SK-N-SH (cell line): ENCODE measurements around the gene CEACAM8. TPM values are rescaled to one million over a fixed set of nuclear protein-coding genes. Genes with fewer than 3 reads are reported as not detected.

Source experiments
- CTCF ChIA-PET: fragments of 300-600, 350-600 bp; formaldehyde crosslinking; extraction: SDS; loops from one replicate; lab custom pipeline; 2021; lab: Yijun Ruan, JAX
- POLR2A ChIA-PET: fragments of 350-600 bp; sonication (Branson Sonifier 250); formaldehyde crosslinking; extraction: SDS; loops from one replicate; lab custom pipeline; 2020; ENCODE audit warnings: antibody characterized with exemption, inconsistent platforms; lab: Yijun Ruan, JAX
- DNase-seq: peaks from one replicate; pipeline ENCODE4 v3.0.0; 2012
- H2AFZ ChIP-seq: fragments of 200-600 bp; sonication (generic); 2 replicates; pipeline ENCODE4 v1.8.1; 2016; ENCODE audit warnings: antibody characterized with exemption, mild to moderate bottlenecking, low read depth
- H3F3A ChIP-seq: fragments of 200-600 bp; sonication (generic); replicated peaks from 2 replicates; pipeline ENCODE3; 2016; ENCODE audit warnings: antibody characterized with exemption, mild to moderate bottlenecking; ENCODE audit not compliant: insufficient read depth
- H3K27ac ChIP-seq, 2 experiments: fragments of 200-500 bp in 1 of 2; fragments of 200-600 bp in 1 of 2; sonication (Bioruptor generic) in 1 of 2; sonication (generic), shearing (Covaris generic) in 1 of 2; 2 replicates each; pipeline versions ENCODE4 v1.5.1 to v1.6.1; 2014 to 2016; ENCODE audit warnings: low read depth in 2 of 2, inconsistent platforms in 1 of 2, low read length in 1 of 2, mild to moderate bottlenecking in 1 of 2, mixed read lengths in 1 of 2
- H3K27me3 ChIP-seq: fragments of 200-600 bp; sonication (generic), shearing (Covaris generic); 2 replicates; pipeline ENCODE4 v1.6.1; 2016; ENCODE audit warnings: mixed run types; ENCODE audit not compliant: insufficient read depth
- H3K36me3 ChIP-seq, 2 experiments: fragments of 200-500 bp in 1 of 2; fragments of 200-600 bp in 1 of 2; sonication (Bioruptor generic) in 1 of 2; sonication (generic) in 1 of 2; replicated peaks in 1 of 2; 2 replicates each; pipeline versions ENCODE3 to v1.5.1; 2014 to 2016; ENCODE audit warnings: low read length in 1 of 2, mild to moderate bottlenecking in 1 of 2; ENCODE audit not compliant: insufficient read depth in 2 of 2, control insufficient read depth in 1 of 2
- H3K4me1 ChIP-seq, 2 experiments: fragments of 200-500 bp in 1 of 2; fragments of 200-600 bp in 1 of 2; sonication (Bioruptor generic) in 1 of 2; sonication (generic), shearing (Covaris generic) in 1 of 2; 2 replicates each; pipeline versions ENCODE4 v1.5.1 to v1.6.1; 2014 to 2016; ENCODE audit warnings: low read depth in 1 of 2, low read length in 1 of 2, mixed run types in 1 of 2; ENCODE audit not compliant: insufficient read depth in 2 of 2, control insufficient read depth in 1 of 2
- H3K4me2 ChIP-seq: fragments of 200-600 bp; sonication (generic), shearing (Covaris generic); 2 replicates; pipeline ENCODE4 v1.6.1; 2017; ENCODE audit warnings: mixed run types
- H3K4me3 ChIP-seq, 2 experiments: fragments of 200-500 bp in 1 of 2; fragments of 200-600 bp in 1 of 2; sonication (Bioruptor generic) in 1 of 2; sonication (generic), shearing (Covaris generic) in 1 of 2; 2 replicates each; pipeline versions ENCODE4 v1.5.1 to v1.8.1; 2014 to 2016; ENCODE audit warnings: low read depth in 2 of 2, inconsistent platforms in 1 of 2, low read length in 1 of 2, mild to moderate bottlenecking in 1 of 2, mixed read lengths in 1 of 2, moderate library complexity in 1 of 2
- H3K79me2 ChIP-seq: fragments of 200-600 bp; sonication (generic); 2 replicates; pipeline ENCODE4 v1.8.1; 2017; ENCODE audit warnings: mild to moderate bottlenecking; ENCODE audit not compliant: insufficient read depth
- H3K9ac ChIP-seq: fragments of 200-600 bp; sonication (generic); 2 replicates; pipeline ENCODE4 v1.6.1; 2017; ENCODE audit warnings: mixed run types
- H3K9me2 ChIP-seq: fragments of 200-600 bp; sonication (generic); 2 replicates; pipeline ENCODE4 v1.6.1; 2017; ENCODE audit warnings: mixed run types
- H3K9me3 ChIP-seq: fragments of 200-600 bp; sonication (generic); 2 replicates; pipeline ENCODE4 v1.6.1; 2017; ENCODE audit warnings: mixed run types, mild to moderate bottlenecking, moderate library complexity
- H4K20me1 ChIP-seq: fragments of 200-600 bp; sonication (generic); 2 replicates; pipeline ENCODE4 v1.6.1; 2017; ENCODE audit warnings: mild to moderate bottlenecking, mixed run types; ENCODE audit not compliant: insufficient read depth
- EP300 ChIP-seq, 2 experiments: IDR thresholded peaks; 2 replicates each; pipeline versions ENCODE4 v1.4.0 to v1.6.1; 2012; ENCODE audit warnings: borderline replicate concordance in 1 of 2, low read depth in 1 of 2, low read length in 1 of 2
- EZH2phosphoT487 ChIP-seq: fragments of 200-600 bp; sonication (generic); IDR thresholded peaks from 2 replicates; pipeline ENCODE4 v1.6.1; 2017; ENCODE audit warnings: low read depth, mixed run types, mild to moderate bottlenecking, antibody characterized with exemption, moderate library complexity, borderline replicate concordance
- FOSL2 ChIP-seq: IDR thresholded peaks from 2 replicates; pipeline ENCODE4 v1.4.0; 2012; ENCODE audit warnings: low read depth, mild to moderate bottlenecking, moderate library complexity, borderline replicate concordance
- FOXJ3 ChIP-seq: sonication (generic); formaldehyde crosslinking; IDR thresholded peaks from 2 replicates; pipeline ENCODE4 v1.5.1; 2020; ENCODE audit warnings: mild to moderate bottlenecking, missing genetic modification reagents
- FOXM1 ChIP-seq: IDR thresholded peaks from 2 replicates; pipeline ENCODE4 v1.4.0; 2012; ENCODE audit warnings: low read depth, mild to moderate bottlenecking
- MXI1 ChIP-seq: IDR thresholded peaks from 2 replicates; pipeline ENCODE4 v1.6.1; 2012; ENCODE audit warnings: mild to moderate bottlenecking, low read depth, low read length, improper control_type of control experiment
- NRF1 ChIP-seq: IDR thresholded peaks from 2 replicates; pipeline ENCODE4 v1.6.1; 2012; ENCODE audit warnings: low read depth, mild to moderate bottlenecking, low read length
- RAD21 ChIP-seq: IDR thresholded peaks from 2 replicates; pipeline ENCODE4 v1.6.1; 2012; ENCODE audit warnings: mild to moderate bottlenecking, low read length
- SMC3 ChIP-seq: IDR thresholded peaks from 2 replicates; pipeline ENCODE4 v1.6.1; 2012; ENCODE audit warnings: low read depth, low read length, improper control_type of control experiment
- TEAD4 ChIP-seq: IDR thresholded peaks from 2 replicates; pipeline ENCODE4 v1.4.0; 2012; ENCODE audit warnings: mild to moderate bottlenecking, borderline replicate concordance; ENCODE audit not compliant: insufficient read depth
- WGBS: methylation state at CpG from one replicate; pipeline ENCODE4 v1.1.6; 2017; ENCODE audit warnings: low lambda C conversion rate; 5-methylcytosine and 5-hydroxymethylcytosine counted together
- polyA plus RNA-seq, 3 experiments: library from polyadenylated mRNA; depleted of rRNA; stranded (reverse); fragments of >200 nt; gene quantifications; 2 replicates each; pipeline ENCODE4 v1.2.3, GENCODE V29; 2012
- TF ChIP-seq, protein P1 (sequence below): IDR thresholded peaks from 2 replicates; pipeline ENCODE4 v1.6.1; 2012; ENCODE audit warnings: mild to moderate bottlenecking, low read depth, low read length, moderate library complexity
- TF ChIP-seq, protein P2 (sequence below): IDR thresholded peaks from 2 replicates; pipeline ENCODE4 v1.4.0; 2012; ENCODE audit warnings: low read depth, borderline replicate concordance
- TF ChIP-seq, protein P3 (sequence below): IDR thresholded peaks from 2 replicates; pipeline ENCODE4; 2012
- TF ChIP-seq, protein P4 (sequence below): fragments of 150-350 bp; IDR thresholded peaks from 2 replicates; pipeline ENCODE4 v1.6.1; 2016; ENCODE audit warnings: mild to moderate bottlenecking, low read depth, low read length

CEACAM8 gene
- polyA plus RNA-seq, 1 of the 3 experiments (the other 2 are of a cell fraction): not detected

DNA sequence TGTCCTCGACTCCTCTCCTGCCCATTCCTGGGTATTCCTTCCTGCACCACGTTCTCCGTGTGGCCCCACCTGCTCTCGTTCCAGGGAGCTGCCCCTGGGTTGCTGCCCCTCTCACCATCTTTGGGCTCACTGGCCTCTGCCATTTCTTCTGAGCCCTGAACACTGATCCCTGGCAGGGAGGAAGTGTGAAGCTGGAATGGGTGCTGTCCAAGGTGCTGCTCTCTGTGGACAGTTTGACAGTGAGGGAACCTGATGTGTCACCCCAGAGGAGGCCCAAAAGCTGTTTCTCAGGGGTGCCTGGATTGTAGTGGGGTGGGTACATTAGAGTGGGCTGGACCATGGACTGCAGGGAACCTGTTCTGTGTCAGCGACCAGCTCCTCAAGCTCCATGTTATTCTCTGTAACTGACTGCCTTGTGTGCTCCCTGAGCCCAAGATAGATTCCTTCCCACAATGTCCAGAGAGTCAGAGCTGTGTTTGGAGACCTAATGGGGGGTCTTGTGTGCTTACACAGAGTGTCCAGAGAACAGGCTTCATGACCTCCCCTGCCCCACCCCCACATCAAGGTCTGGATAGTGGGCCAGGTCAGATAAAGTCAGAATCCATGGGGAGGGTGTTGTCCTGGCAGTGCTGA is 7.2 kb upstream of the CEACAM8 start:
- DNase-seq: no peak
- H3K4me2 ChIP-seq: no peak overlapping the region
- ChIA-PET CTCF (interaction anchor here (0.6 to 1.2 kb wide), 4 partner anchors 11 to 175 kb away, joined by 3 to 6 read pairs (median 3); no protein-coding TSS in a partner anchor), POLR2A (no interaction called here)
- TF ChIP-seq, protein P1, sequence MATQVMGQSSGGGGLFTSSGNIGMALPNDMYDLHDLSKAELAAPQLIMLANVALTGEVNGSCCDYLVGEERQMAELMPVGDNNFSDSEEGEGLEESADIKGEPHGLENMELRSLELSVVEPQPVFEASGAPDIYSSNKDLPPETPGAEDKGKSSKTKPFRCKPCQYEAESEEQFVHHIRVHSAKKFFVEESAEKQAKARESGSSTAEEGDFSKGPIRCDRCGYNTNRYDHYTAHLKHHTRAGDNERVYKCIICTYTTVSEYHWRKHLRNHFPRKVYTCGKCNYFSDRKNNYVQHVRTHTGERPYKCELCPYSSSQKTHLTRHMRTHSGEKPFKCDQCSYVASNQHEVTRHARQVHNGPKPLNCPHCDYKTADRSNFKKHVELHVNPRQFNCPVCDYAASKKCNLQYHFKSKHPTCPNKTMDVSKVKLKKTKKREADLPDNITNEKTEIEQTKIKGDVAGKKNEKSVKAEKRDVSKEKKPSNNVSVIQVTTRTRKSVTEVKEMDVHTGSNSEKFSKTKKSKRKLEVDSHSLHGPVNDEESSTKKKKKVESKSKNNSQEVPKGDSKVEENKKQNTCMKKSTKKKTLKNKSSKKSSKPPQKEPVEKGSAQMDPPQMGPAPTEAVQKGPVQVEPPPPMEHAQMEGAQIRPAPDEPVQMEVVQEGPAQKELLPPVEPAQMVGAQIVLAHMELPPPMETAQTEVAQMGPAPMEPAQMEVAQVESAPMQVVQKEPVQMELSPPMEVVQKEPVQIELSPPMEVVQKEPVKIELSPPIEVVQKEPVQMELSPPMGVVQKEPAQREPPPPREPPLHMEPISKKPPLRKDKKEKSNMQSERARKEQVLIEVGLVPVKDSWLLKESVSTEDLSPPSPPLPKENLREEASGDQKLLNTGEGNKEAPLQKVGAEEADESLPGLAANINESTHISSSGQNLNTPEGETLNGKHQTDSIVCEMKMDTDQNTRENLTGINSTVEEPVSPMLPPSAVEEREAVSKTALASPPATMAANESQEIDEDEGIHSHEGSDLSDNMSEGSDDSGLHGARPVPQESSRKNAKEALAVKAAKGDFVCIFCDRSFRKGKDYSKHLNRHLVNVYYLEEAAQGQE: peak; percentile 97
- TF ChIP-seq SMC3: no peak
- no peaks in the 10 kb centered on the region for H3F3A ChIP-seq
- 0% methylated on average over 5 of the region's 5 CpGs for WGBS
- no peak overlapping the region for H3K9ac ChIP-seq
- H3K4me1 ChIP-seq: no peaks in the 10 kb centered on the region
- no peaks in the 10 kb centered on the region for H3K9me2 ChIP-seq
- H3K27me3 ChIP-seq: no peaks in the 10 kb centered on the region
- no peaks in the 10 kb centered on the region for H3K36me3 ChIP-seq
- no peaks in the 10 kb centered on the region for H4K20me1 ChIP-seq
- no peaks in the 10 kb centered on the region for H3K9me3 ChIP-seq
- no peaks in the 10 kb centered on the region for H3K79me2 ChIP-seq
- H3K27ac ChIP-seq: no peak overlapping the region
- no peak overlapping the region for H3K4me3 ChIP-seq
- no peak overlapping the region for H2AFZ ChIP-seq

DNA sequence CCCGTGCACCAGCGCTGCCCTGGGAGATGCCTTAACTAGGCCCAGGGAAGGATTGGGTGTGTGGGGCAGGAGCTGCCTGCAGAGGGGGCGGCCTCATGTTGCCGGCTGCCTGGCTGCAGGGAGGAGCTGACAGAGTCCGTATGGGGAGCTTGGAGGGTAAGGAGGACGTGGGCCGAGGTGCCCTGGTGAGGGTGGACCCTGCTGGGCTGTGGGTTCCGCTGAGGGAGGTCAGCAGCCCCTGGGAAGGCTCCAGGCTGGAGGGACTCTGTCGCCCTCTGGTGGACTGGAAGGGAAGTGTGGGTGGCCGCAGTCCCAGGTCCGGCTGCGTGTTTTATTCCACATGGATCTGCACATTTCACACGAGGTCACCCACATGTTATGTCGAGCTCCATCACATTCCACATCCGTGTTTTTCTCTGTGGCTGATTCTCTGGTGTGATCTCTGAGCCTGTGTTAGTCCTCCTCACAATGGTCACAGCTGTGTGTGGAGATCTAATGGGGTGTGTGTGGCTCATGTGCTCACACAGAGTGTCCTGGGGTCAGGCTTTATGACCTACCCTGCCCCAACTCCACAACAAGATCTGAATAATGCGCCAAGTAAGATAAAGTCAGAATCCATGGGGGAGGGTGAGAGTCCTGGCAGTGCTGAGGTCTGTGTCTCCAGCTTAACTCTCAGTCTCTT is 1.8 kb upstream of the CEACAM8 start:
- WGBS: 4% methylated on average over 14 of the region's 16 CpGs
- no peak overlapping the region for H3K4me2 ChIP-seq
- peaks cover 14% of the 10 kb centered on the region; the same call in 1 of the 2 replicates for H3K27me3 ChIP-seq
- H3K9me2 ChIP-seq: no peaks in the 10 kb centered on the region
- POLR2A ChIA-PET: no interaction called here
- peak; percentile 70 for DNase-seq
- CTCF ChIA-PET: interaction anchor here (0.7 to 3.4 kb wide), 30 partner anchors 9 to 724 kb away, joined by 3 to 23 read pairs (median 6); no protein-coding TSS in a partner anchor
- H3K4me1 ChIP-seq: no peaks in the 10 kb centered on the region
- H2AFZ ChIP-seq: no peak overlapping the region
- H3K36me3 ChIP-seq: no peaks in the 10 kb centered on the region
- no peaks in the 10 kb centered on the region for H4K20me1 ChIP-seq
- H3F3A ChIP-seq: no peaks in the 10 kb centered on the region
- H3K9me3 ChIP-seq: no peaks in the 10 kb centered on the region
- no peak overlapping the region for H3K27ac ChIP-seq
- H3K4me3 ChIP-seq: no peak overlapping the region; a peak in 1 of 4 replicates
- no peak overlapping the region for H3K9ac ChIP-seq
- H3K79me2 ChIP-seq: no peaks in the 10 kb centered on the region
- TF ChIP-seq FOXJ3 (CRISPR knock-in tag) (no peak), EZH2phosphoT487 (no peak), EP300 (IDR thresholded peaks at IDR 0.05; ENCODE audit: borderline replicate concordance in 1 of 2, low read depth in 1 of 2, low read length in 1 of 2) (no peak), RAD21 (peak; percentile 53), FOXM1 (no peak), TEAD4 (no peak), FOSL2 (no peak), NRF1 (no peak), MXI1 (no peak)
- TF ChIP-seq, protein P2, sequence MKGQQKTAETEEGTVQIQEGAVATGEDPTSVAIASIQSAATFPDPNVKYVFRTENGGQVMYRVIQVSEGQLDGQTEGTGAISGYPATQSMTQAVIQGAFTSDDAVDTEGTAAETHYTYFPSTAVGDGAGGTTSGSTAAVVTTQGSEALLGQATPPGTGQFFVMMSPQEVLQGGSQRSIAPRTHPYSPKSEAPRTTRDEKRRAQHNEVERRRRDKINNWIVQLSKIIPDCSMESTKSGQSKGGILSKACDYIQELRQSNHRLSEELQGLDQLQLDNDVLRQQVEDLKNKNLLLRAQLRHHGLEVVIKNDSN: no peak
- TF ChIP-seq, protein P3, sequence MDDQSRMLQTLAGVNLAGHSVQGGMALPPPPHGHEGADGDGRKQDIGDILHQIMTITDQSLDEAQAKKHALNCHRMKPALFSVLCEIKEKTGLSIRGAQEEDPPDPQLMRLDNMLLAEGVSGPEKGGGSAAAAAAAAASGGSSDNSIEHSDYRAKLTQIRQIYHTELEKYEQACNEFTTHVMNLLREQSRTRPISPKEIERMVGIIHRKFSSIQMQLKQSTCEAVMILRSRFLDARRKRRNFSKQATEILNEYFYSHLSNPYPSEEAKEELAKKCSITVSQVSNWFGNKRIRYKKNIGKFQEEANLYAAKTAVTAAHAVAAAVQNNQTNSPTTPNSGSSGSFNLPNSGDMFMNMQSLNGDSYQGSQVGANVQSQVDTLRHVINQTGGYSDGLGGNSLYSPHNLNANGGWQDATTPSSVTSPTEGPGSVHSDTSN: no peak
- TF ChIP-seq, protein P1: no peak
- TF ChIP-seq, protein P4, sequence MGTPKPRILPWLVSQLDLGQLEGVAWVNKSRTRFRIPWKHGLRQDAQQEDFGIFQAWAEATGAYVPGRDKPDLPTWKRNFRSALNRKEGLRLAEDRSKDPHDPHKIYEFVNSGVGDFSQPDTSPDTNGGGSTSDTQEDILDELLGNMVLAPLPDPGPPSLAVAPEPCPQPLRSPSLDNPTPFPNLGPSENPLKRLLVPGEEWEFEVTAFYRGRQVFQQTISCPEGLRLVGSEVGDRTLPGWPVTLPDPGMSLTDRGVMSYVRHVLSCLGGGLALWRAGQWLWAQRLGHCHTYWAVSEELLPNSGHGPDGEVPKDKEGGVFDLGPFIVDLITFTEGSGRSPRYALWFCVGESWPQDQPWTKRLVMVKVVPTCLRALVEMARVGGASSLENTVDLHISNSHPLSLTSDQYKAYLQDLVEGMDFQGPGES: no peak
